NK-92 (cell line): ENCODE results near the gene TAX1BP1.

Experiments
- DNase-seq: peaks from one replicate; lab custom pipeline; 2025; ENCODE audit not compliant: unreplicated experiment; lab: John Stamatoyannopoulos, UW

TAX1BP1 gene

DNA sequence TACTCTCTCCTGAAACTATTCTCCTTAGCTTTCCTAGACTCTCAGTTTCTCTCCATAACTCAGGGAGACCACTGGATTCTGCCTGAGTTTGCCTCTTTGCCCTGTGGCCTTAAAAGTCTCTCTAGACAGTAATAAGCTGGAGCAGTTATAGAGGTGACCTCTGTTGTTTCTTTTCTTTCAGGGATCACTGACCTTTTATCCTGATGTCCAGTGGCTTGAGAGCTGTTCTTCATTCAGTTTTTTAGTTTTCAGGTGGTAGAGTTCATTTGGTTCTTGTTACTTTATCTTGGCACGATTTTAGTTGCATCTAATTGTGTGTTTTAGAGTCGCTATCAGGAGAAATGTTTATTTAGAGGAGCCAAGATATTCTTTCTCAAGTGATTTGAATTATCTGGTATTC is 37.7 kb downstream of the TAX1BP1 start:
- no peak for DNase-seq

DNA sequence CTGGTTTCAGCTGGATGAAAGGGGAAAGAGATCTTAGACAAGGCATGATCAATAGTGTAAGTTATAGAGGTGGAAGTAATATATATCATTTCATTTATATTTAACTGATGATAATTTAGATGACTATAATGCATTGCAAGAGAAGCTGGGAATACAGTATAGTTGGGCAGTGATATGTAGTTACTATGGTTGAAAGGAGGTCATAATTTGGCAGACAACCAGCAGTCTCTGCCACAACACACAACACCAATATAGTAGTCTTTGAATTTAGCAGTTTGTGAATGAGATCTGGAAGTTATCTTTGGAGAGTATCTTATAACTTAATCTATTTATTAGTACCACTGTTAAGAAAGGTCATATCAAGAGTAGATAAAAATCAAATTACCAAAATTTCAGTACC is 39.9 kb downstream of the TAX1BP1 start:
- no peak for DNase-seq

DNA sequence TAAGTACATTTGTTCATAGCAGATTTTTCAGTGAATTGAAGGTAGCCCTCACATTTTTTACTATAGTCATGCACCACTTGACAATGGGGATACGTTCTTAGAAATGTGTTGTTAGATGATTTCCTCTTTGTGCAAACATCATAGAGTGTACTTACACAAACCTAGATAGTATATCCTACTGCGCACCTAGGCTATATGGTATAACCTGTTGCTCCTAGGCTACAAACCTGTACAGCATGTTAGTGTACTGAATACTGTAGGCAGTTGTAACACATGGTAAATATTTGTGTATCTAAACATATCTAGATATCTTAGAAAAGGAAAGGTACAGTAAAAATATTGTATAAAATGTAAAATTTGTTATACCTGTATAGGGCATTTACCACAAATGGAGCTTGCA is 41.2 kb downstream of the TAX1BP1 start:
- no peak for DNase-seq

DNA sequence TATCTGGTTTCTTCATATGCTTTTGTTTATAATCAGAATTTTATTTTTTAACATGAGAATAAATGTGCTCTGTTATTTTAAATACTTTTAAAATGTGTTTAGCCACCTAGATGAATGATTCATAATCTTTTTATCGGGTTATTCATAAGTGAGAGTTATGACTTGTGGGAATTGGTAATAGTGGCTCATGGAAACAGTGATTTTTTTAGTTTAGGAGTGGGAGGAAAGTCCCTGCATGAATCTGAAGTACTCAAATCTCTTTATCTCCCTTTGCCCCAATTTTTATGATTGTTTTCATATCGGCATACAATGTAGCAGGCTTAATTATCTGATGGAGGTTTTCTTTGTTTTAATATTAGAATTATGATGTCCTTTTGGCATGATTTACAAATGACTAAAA is 42.9 kb downstream of the TAX1BP1 start:
- DNase-seq: no peak

GRCh38 chr7:27784399-27785053 is 44.6 kb downstream of the TAX1BP1 start:
- DNase-seq: no peak

GRCh38 chr7:27788437-27788836 is 48.5 kb downstream of the TAX1BP1 start:
- DNase-seq: no peak

DNA sequence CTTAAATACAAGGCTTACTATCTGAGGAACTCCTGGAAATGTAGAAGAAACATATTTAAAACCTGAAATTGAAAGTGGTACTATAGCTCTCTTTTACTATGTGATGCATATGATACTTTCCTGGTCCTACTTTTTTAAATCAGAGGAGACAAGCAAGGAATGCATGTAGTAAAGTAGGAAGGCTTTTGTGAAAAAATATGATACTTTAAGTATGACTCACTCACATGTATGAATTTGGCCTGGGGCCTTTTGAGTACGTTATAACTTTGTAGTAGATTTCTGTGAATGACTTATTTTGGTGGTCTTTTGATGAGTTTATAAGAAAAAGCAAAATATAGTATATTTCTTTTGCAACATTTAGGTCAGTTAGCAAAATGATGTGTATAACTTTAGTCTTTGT is 53.8 kb downstream of the TAX1BP1 start:
- DNase-seq: no peak

DNA sequence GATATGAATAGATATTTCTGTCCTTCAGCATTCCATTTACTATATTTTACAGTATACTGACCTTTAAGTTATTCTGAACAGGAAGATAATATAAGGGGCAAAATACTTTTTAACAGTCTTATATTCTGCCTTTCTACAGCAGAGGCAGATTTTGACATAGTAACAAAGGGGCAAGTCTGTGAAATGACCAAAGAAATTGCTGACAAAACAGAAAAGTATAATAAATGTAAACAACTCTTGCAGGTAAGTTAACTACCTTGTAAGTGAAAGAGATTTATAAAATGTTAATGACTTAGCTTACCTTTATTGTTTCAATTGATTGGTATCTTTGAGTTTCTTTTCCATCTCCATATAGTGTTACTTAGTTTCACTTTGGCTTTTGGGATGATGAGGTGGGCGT is 56.0 kb downstream of the TAX1BP1 start:
- no peak for DNase-seq

- DNase-seq: no peak
Measured at GRCh38 chr7:27799212-27799611, 59.2 kb downstream of the TAX1BP1 start.

GRCh38 chr7:27802999-27803398 is 63.0 kb downstream of the TAX1BP1 start:
- DNase-seq: no peak

- DNase-seq: no peak
Measured at GRCh38 chr7:27804139-27804538, 64.2 kb downstream of the TAX1BP1 start.

DNA sequence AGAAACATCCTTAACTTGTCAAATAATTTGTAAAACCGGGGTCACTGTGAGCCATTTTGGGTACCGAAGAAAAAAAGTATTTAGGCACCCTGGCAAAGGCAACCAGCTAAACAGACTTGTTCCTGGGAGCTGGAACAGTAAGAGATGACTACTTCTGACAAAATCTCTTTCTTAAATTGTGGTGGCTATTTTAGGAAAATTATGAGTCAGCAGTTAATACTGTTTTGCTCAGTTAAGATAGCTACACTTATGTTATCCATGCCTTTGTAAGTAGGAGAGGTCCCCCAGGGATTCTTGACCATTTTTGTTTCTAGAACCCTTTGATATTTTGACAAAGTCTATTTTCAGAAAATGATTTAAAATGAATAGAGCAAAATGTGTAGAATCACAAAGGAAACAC is 68.7 kb downstream of the TAX1BP1 start:
- no peak for DNase-seq

- no peak for DNase-seq
Measured at GRCh38 chr7:27810186-27810585, 70.2 kb downstream of the TAX1BP1 start.

DNA sequence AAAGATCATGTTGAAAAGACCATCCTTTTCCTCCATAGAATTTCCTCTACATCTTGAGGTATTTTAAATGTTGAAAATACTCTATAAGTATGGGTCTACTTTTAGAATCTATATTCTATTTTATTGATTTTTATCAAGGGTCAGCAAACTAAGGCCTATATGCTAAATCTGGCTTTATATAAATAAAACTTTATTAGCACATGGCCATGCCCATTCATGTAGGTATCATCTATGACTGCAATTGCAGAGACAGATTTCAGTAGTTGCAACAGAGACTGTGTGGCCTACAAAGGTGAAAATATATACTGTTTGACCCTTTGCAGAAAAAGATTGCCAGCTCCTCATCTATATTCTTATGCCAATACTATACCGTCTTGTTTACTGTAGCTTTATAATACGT is 72.7 kb downstream of the TAX1BP1 start:
- DNase-seq: no peak

DNA sequence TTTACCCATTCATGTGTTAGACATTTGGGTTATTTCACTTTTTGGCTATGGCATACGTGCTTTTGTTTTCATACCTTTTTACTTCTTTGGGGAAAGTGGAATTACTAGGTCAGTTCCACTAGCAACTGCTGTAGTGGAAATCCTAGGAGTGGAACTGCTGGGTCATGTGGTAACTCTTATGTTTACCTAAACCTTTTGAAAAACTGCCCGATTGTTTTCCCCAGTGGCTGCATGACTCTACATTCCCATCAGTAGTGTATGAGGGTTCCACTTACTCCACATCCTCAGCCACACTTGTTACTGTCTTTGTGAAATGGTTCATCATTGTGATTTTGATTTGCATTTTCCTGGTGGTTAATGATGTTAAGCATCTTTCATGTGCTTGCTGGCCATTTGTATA is 82.3 kb downstream of the TAX1BP1 start:
- no peak for DNase-seq

GRCh38 chr7:27825891-27826290 is 85.9 kb downstream of the TAX1BP1 start:
- no peak for DNase-seq

GRCh38 chr7:27826357-27826756 is 86.4 kb downstream of the TAX1BP1 start:
- DNase-seq: no peak

GRCh38 chr7:27834179-27834921 is 94.4 kb downstream of the TAX1BP1 start:
- no peak for DNase-seq

GRCh38 chr7:27835376-27835775 is 95.4 kb downstream of the TAX1BP1 start:
- DNase-seq: no peak

- no peak for DNase-seq
Measured at GRCh38 chr7:27836536-27836935, 96.6 kb downstream of the TAX1BP1 start.

DNA sequence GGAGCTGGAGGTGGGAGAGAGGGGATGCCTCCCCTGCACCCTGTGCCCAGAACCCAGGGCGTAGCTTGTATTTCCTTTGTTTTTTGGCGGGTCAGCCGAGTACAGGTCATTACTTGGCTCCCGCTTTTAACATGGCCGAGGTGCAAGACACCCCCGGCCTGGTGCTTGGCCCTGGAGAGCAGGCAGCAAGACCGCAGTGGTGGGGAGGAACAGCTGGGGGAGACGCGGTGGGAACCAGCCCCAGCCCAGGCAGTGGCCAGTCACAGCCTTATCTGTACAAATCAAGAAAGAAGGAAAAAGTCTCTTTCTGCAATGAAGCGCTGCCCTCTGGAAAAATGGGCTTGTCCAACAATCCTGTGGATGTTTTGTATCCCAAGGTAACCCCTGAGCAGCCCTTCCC is 99.1 kb downstream of the TAX1BP1 start:
- no peak for DNase-seq

DNA sequence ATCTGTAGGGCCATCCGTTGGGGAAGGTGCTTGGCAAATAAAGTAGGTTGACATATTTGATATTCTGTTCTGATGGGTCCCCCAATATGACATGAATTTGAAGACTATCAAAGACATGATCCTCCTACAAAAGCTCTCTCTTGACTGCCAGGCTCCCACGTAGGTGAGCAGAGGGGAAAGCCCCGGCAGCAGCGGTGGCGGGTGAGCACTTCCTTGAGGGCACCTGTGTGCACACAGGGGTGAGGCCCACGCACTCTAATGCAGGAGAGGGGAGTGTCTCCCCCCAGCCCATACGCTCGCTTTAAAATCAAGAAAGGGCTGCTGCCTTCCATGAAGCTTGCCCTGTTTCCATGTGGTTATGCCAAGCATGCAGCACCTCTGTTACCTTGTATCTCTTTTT is 100.4 kb downstream of the TAX1BP1 start:
- no peak for DNase-seq
